CD14-positive monocyte (primary cell): ENCODE measurements around the gene SFMBT2. TPM values are rescaled to one million over a fixed set of nuclear protein-coding genes. Genes with fewer than 3 reads are reported as not detected.
A peak's percentile ranks its signal among the peaks of the same experiment; 100 is the strongest.

Experiments
- DNase-seq, 3 donors: peaks; one replicate each; pipeline ENCODE4 v3.0.0-alpha.2; 2011 to 2022
- H2AFZ ChIP-seq: 2 replicates; pipeline ENCODE4 v1.6.0; 2012; ENCODE audit warnings: mild to moderate bottlenecking, low read depth, low read length, inconsistent platforms; ENCODE audit not compliant: insufficient read depth, poor library complexity, severe bottlenecking
- H3K27ac ChIP-seq, 2 donors: 1 replicate in 1 of 2; 2 replicates in 1 of 2; pipeline ENCODE4 v1.5.1; 2012 to 2013; ENCODE audit warnings: low read length in 2 of 2, control low read depth in 1 of 2, inconsistent platforms in 1 of 2, low read depth in 1 of 2, mild to moderate bottlenecking in 1 of 2
- H3K27me3 ChIP-seq, 2 donors: one replicate each; pipeline versions ENCODE4 v1.6.0 to v1.6.1; 2011 to 2013; ENCODE audit warnings: low read length in 2 of 2; ENCODE audit not compliant: control insufficient read depth in 2 of 2, insufficient read depth in 2 of 2
- H3K36me3 ChIP-seq, 2 donors: replicated peaks in 1 of 2; 1 replicate in 1 of 2; 2 replicates in 1 of 2; pipeline versions ENCODE4 v1.5.1 to v1.6.1; 2012 to 2013; ENCODE audit warnings: low read length in 2 of 2, control low read depth in 1 of 2, inconsistent platforms in 1 of 2, mild to moderate bottlenecking in 1 of 2; ENCODE audit not compliant: insufficient read depth in 2 of 2, control insufficient read depth in 1 of 2
- H3K4me1 ChIP-seq, 2 donors: 1 replicate in 1 of 2; 2 replicates in 1 of 2; pipeline versions ENCODE4 v1.5.1 to v1.6.1; 2012 to 2013; ENCODE audit warnings: low read length in 2 of 2, control low read depth in 1 of 2, inconsistent platforms in 1 of 2, mild to moderate bottlenecking in 1 of 2, moderate library complexity in 1 of 2; ENCODE audit not compliant: insufficient read depth in 2 of 2, control insufficient read depth in 1 of 2
- H3K4me2 ChIP-seq: replicated peaks from 2 replicates; pipeline ENCODE3; 2012; ENCODE audit warnings: low read length, moderate library complexity, mild to moderate bottlenecking; ENCODE audit not compliant: poor library complexity, severe bottlenecking; ENCODE audit errors: extremely low read depth
- H3K4me3 ChIP-seq, 3 experiments: fragments of 200-600 bp in 1 of 3; sonication (generic) in 1 of 3; replicated peaks in 1 of 3; 1 replicate in 2 of 3; 2 replicates in 1 of 3; pipeline ENCODE4 v1.5.1; 2011 to 2013; ENCODE audit warnings: low read length in 3 of 3, mild to moderate bottlenecking in 3 of 3, control low read depth in 2 of 3, low read depth in 2 of 3, inconsistent platforms in 1 of 3, moderate library complexity in 1 of 3
- H3K79me2 ChIP-seq: 2 replicates; pipeline ENCODE4 v1.6.0; 2012; ENCODE audit warnings: mild to moderate bottlenecking, control low read depth, inconsistent platforms, low read length, moderate library complexity; ENCODE audit not compliant: insufficient read depth
- H3K9ac ChIP-seq: 2 replicates; pipeline ENCODE4 v1.6.0; 2017; ENCODE audit warnings: low read length, mild to moderate bottlenecking; ENCODE audit not compliant: insufficient read depth, poor library complexity, severe bottlenecking
- H3K9me3 ChIP-seq, 2 donors: replicated peaks in 1 of 2; 1 replicate in 1 of 2; 2 replicates in 1 of 2; pipeline versions ENCODE4 v1.5.1 to v1.6.1; 2012 to 2013; ENCODE audit warnings: low read length in 2 of 2, control low read depth in 1 of 2; ENCODE audit not compliant: control insufficient read depth in 1 of 2, insufficient read depth in 1 of 2
- H4K20me1 ChIP-seq: 2 replicates; pipeline ENCODE4 v1.6.0; 2012; ENCODE audit warnings: mild to moderate bottlenecking, low read length, control low read depth, moderate library complexity; ENCODE audit not compliant: insufficient read depth
- H3K27ac Mint-ChIP-seq, 7 donors: one replicate each; pipeline ENCODE4 v1.8.0; 2020; ENCODE audit warnings: mild to moderate bottlenecking in 7 of 7, mixed read lengths in 7 of 7, moderate library complexity in 6 of 7, inconsistent platforms in 2 of 7
- H3K27me3 Mint-ChIP-seq, 3 donors: one replicate each; pipeline ENCODE4 v1.8.0; 2021 to 2022; ENCODE audit warnings: low read depth in 3 of 3, mild to moderate bottlenecking in 3 of 3, mixed read lengths in 3 of 3, moderate library complexity in 3 of 3, inconsistent platforms in 1 of 3
- H3K36me3 Mint-ChIP-seq, 2 donors: one replicate each; pipeline ENCODE4 v1.8.0; 2020; ENCODE audit warnings: mixed read lengths in 2 of 2, inconsistent platforms in 1 of 2, mild to moderate bottlenecking in 1 of 2
- H3K4me1 Mint-ChIP-seq: one replicate; pipeline ENCODE4 v1.8.0; 2020; ENCODE audit warnings: mild to moderate bottlenecking, mixed read lengths
- H3K4me3 Mint-ChIP-seq, 2 donors: one replicate each; pipeline ENCODE4 v1.8.0; 2020; ENCODE audit warnings: mild to moderate bottlenecking in 2 of 2, mixed read lengths in 2 of 2, moderate library complexity in 1 of 2
- H3K9me3 Mint-ChIP-seq, 7 donors: one replicate each; pipeline ENCODE4 v1.8.0; 2020 to 2022; ENCODE audit warnings: mixed read lengths in 7 of 7, mild to moderate bottlenecking in 6 of 7, moderate library complexity in 6 of 7, inconsistent platforms in 2 of 7
- WGBS: methylation state at CpG from one replicate; pipeline ENCODE4 v1.1.5; 2013; ENCODE audit warnings: missing lambda C conversion rate; ENCODE audit not compliant: insufficient coverage; 5-methylcytosine and 5-hydroxymethylcytosine counted together
- intact Hi-C, 2 donors: fragments of 100-400 bp; cut with micrococcal nuclease; formaldehyde crosslinking; loops; one replicate each; pipeline versions ENCODE4 v1.15.0 to v1.15.1; 2023
- polyA plus RNA-seq, 3 donors: library from polyadenylated mRNA; depleted of rRNA in 1 of 3; unstranded in 2 of 3; stranded (reverse) in 1 of 3; fragments of 300-500 nt in 2 of 3; fragments of >200 nt in 1 of 3; fragmentation: Illumina TruSeq in 2 of 3; gene quantifications; 1 replicate in 2 of 3; 2 replicates in 1 of 3; pipeline ENCODE4 v1.2.3, GENCODE V29; 2012 to 2021
- TF ChIP-seq, protein P1 (sequence below): fragments of 200-600 bp; IDR thresholded peaks from one replicate; pipeline ENCODE4 v1.8.0; 2022; ENCODE audit warnings: antibody characterized with exemption, mild to moderate bottlenecking

The SFMBT2 gene
- polyA plus RNA-seq, 3 donors = 0.53 to 10.9 (median 1.6) TPM

DNA sequence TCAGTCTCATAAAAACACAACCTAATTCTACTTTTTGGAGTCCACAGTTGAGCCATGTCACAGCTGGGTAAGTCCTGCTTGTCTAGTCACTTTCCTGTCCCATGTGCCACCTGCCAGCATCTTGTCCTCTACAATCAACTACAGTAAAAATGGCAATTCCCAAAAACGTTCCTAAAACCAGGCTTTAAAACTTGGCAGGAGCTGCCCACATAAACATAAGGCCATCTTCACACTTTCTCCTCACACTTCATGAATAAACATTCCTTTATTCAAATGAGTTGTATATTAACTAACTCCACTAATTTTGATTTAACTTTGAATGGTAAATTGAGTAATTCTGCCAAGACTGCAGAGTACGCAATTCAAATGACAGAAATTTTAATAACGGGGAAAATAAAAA, 49.5 kb downstream of the SFMBT2 start:
- peaks cover 72 to 86% of the 10 kb centered on the region in 2 donors for H3K36me3 Mint-ChIP-seq
- intact Hi-C loops = no loop called here
- Histone ChIP-seq H3K36me3 (peaks cover 32 to 74% of the 10 kb centered on the region in 2 donors), H3K27me3 (no peaks in the 10 kb centered on the region), H3K27ac (no peak overlapping the region), H2AFZ (no peak overlapping the region), H3K4me3 (no peak overlapping the region), H3K9me3 (peaks cover 0 to 8% of the 10 kb centered on the region in 2 donors), H3K9ac (no peak overlapping the region), H3K79me2 (peaks cover 54% of the 10 kb centered on the region), H4K20me1 (no peaks in the 10 kb centered on the region), H3K4me2 (no peak overlapping the region), H3K4me1 (no peaks in the 10 kb centered on the region)
- no peaks in the 10 kb centered on the region for H3K4me1 Mint-ChIP-seq
- H3K4me3 Mint-ChIP-seq = no peak overlapping the region
- H3K27me3 Mint-ChIP-seq = no peaks in the 10 kb centered on the region
- TF ChIP-seq, protein P1, sequence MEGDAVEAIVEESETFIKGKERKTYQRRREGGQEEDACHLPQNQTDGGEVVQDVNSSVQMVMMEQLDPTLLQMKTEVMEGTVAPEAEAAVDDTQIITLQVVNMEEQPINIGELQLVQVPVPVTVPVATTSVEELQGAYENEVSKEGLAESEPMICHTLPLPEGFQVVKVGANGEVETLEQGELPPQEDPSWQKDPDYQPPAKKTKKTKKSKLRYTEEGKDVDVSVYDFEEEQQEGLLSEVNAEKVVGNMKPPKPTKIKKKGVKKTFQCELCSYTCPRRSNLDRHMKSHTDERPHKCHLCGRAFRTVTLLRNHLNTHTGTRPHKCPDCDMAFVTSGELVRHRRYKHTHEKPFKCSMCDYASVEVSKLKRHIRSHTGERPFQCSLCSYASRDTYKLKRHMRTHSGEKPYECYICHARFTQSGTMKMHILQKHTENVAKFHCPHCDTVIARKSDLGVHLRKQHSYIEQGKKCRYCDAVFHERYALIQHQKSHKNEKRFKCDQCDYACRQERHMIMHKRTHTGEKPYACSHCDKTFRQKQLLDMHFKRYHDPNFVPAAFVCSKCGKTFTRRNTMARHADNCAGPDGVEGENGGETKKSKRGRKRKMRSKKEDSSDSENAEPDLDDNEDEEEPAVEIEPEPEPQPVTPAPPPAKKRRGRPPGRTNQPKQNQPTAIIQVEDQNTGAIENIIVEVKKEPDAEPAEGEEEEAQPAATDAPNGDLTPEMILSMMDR = no peak
- H3K9me3 Mint-ChIP-seq = peaks cover 2 to 13% (median 9%) of the 10 kb centered on the region in 7 donors
- no peak for DNase-seq
- H3K27ac Mint-ChIP-seq = no peak overlapping the region
- WGBS = 100% methylated on average over 1 of the region's 3 CpGs

DNA sequence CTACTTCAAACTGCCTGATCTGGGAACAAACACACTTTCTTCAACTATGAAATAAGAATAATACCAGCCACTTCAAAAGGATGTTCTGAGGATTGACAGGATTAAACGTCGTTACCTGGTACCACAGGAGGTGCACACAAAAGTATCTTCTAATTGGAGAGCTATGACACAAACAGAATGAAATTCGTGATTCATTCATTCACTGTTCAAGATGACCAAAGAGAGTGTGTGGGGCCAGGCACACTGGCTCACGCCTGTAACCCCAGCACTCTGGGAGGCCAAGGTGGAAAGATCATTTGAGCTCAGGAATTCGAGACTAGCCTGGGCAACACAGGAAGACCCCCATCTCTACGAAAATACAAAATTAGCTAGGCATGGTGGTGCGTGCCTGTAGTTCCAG, 50.9 kb downstream of the SFMBT2 start:
- H3K9me3 ChIP-seq = peaks cover 0 to 8% of the 10 kb centered on the region in 2 donors
- peaks cover 57% of the 10 kb centered on the region for H3K79me2 ChIP-seq
- no peak overlapping the region for H3K9ac ChIP-seq
- no peak overlapping the region for H3K4me3 Mint-ChIP-seq
- peak overlapping the region in 3 of 7 donors; percentile 4 to 70 (median 36) for H3K27ac Mint-ChIP-seq
- no peak for DNase-seq
- no peak overlapping the region for H2AFZ ChIP-seq
- H3K36me3 ChIP-seq = peaks cover 22 to 60% of the 10 kb centered on the region in 2 donors
- no peak overlapping the region for H3K4me3 ChIP-seq
- H4K20me1 ChIP-seq = no peaks in the 10 kb centered on the region
- intact Hi-C loops = no loop called here
- H3K9me3 Mint-ChIP-seq = peaks cover 2 to 13% (median 9%) of the 10 kb centered on the region in 7 donors
- 100% methylated on average over 2 of the region's 7 CpGs for WGBS
- no peaks in the 10 kb centered on the region for H3K4me1 Mint-ChIP-seq
- no peaks in the 10 kb centered on the region for H3K27me3 Mint-ChIP-seq
- H3K4me1 ChIP-seq = no peaks in the 10 kb centered on the region
- no peak overlapping the region for H3K4me2 ChIP-seq
- no peak overlapping the region for H3K27ac ChIP-seq
- H3K36me3 Mint-ChIP-seq = peaks cover 61 to 72% of the 10 kb centered on the region in 2 donors
- TF ChIP-seq, protein P1 = no peak
- no peaks in the 10 kb centered on the region for H3K27me3 ChIP-seq
